Astrocyte (in vitro differentiated cells and primary cell): ENCODE measurements around the gene HOXC9.

ENCODE experiments used
- CTCF ChIP-seq: IDR thresholded peaks from 2 replicates; pipeline ENCODE4 v1.5.1; 2011; ENCODE audit warnings: low read depth, mild to moderate bottlenecking, inconsistent platforms, low read length, moderate library complexity; ENCODE audit not compliant: insufficient read depth
- EZH2 ChIP-seq: IDR thresholded peaks from 2 replicates; pipeline ENCODE4 v1.6.1; 2012; ENCODE audit warnings: mild to moderate bottlenecking, low read length, inconsistent platforms; ENCODE audit not compliant: insufficient read depth

- no peak for TF ChIP-seq CTCF
- TF ChIP-seq EZH2: peak; percentile 55
Observed at GRCh38 chr12:53972152-53972702, 27.7 kb upstream of the HOXC9 start.
